ENCODE results near the gene CORO6. TPM values are rescaled to one million over a fixed set of nuclear protein-coding genes. Genes with fewer than 3 reads are reported as not detected.

The CORO6 gene
- total RNA-seq, 1 experiment from 2014 or later: 2.3 TPM

- H4K5ac ChIP-seq (ENCODE audit: insufficient read length, low read depth, low read length): no peak overlapping the region
- H2BK20ac ChIP-seq (ENCODE audit: low read depth, low read length, poor library complexity, severe bottlenecking): no peak overlapping the region
- H2BK120ac ChIP-seq (ENCODE audit: low read depth, low read length, poor library complexity, severe bottlenecking): no peak overlapping the region
- H3K27me3 ChIP-seq (ENCODE audit: insufficient read depth, low read length): no peaks in the 10 kb centered on the region
- no peak overlapping the region for H3K4me2 ChIP-seq (ENCODE audit: insufficient read depth, insufficient read length, low read length)
- Mint-ChIP-seq H3K4me1 (peaks cover 22 to 25% of the 10 kb centered on the region in 2 experiments), H3K9me3 (no peaks in the 10 kb centered on the region), H3K27ac (no peak overlapping the region), H3K4me3 (no peak overlapping the region), H3K27me3 (ENCODE audit: low read depth) (no peaks in the 10 kb centered on the region), H3K36me3 (ENCODE audit: insufficient read depth in 1 of 3, low read depth in 3 of 3) (peaks cover 3 to 5% (median 5%) of the 10 kb centered on the region in 3 experiments; a peak in 6 of 7 replicates)
- H3K79me2 ChIP-seq (ENCODE audit: insufficient read depth, low read length): no peaks in the 10 kb centered on the region
- TF ChIP-seq, protein P1, sequence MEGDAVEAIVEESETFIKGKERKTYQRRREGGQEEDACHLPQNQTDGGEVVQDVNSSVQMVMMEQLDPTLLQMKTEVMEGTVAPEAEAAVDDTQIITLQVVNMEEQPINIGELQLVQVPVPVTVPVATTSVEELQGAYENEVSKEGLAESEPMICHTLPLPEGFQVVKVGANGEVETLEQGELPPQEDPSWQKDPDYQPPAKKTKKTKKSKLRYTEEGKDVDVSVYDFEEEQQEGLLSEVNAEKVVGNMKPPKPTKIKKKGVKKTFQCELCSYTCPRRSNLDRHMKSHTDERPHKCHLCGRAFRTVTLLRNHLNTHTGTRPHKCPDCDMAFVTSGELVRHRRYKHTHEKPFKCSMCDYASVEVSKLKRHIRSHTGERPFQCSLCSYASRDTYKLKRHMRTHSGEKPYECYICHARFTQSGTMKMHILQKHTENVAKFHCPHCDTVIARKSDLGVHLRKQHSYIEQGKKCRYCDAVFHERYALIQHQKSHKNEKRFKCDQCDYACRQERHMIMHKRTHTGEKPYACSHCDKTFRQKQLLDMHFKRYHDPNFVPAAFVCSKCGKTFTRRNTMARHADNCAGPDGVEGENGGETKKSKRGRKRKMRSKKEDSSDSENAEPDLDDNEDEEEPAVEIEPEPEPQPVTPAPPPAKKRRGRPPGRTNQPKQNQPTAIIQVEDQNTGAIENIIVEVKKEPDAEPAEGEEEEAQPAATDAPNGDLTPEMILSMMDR (conservative IDR thresholded peaks at IDR 0.05): no peak
- H3K27ac ChIP-seq (ENCODE audit: insufficient read length, low read depth, low read length): no peak overlapping the region
- H3K18ac ChIP-seq (ENCODE audit: insufficient read length, low read depth, low read length): no peak overlapping the region
- no peak overlapping the region for H2BK5ac ChIP-seq (ENCODE audit: insufficient read length, low read length)
- H3K9me3 ChIP-seq (ENCODE audit: control insufficient read depth, low read depth, low read length): no peaks in the 10 kb centered on the region
- no peak overlapping the region for H3T11ph ChIP-seq (ENCODE audit: low read length)
- no peak overlapping the region for H4K91ac ChIP-seq (ENCODE audit: insufficient read length, low read depth, low read length)
- no peak for DNase-seq
- H3K9ac ChIP-seq (ENCODE audit: extremely low read depth, insufficient read length, low read length): no peak overlapping the region
- H2BK12ac ChIP-seq (ENCODE audit: insufficient read length, low read depth, low read length): no peak overlapping the region
- H4K8ac ChIP-seq (replicated peaks; ENCODE audit: insufficient read length, low read depth, low read length): no peak overlapping the region
- H2AFZ ChIP-seq (ENCODE audit: low read length): no peak overlapping the region
- 0 out of 2 replicates have a peak, but pooled peaks cover 2% of the 10 kb centered on the region for H3K4me1 ChIP-seq (ENCODE audit: insufficient read depth, low read length)
- H3K79me1 ChIP-seq (ENCODE audit: insufficient read depth, low read depth, low read length, poor library complexity, severe bottlenecking): no peaks in the 10 kb centered on the region
- no peak overlapping the region for H3K4ac ChIP-seq (ENCODE audit: low read depth, low read length)
- H3K23me2 ChIP-seq (ENCODE audit: insufficient read length, low read depth, low read length, poor library complexity, severe bottlenecking): no peaks in the 10 kb centered on the region
- H3K14ac ChIP-seq (ENCODE audit: insufficient read depth, low read length): no peak overlapping the region
- no peak overlapping the region for H3K56ac ChIP-seq (ENCODE audit: insufficient read length, low read depth, low read length)
- no peak overlapping the region for H2BK15ac ChIP-seq (ENCODE audit: low read depth, low read length)
- no peaks in the 10 kb centered on the region for H4K20me1 ChIP-seq (ENCODE audit: control insufficient read depth, insufficient read depth, insufficient read length)
- WGBS (ENCODE audit: extremely low coverage, insufficient read length, low lambda C conversion rate): no CpG with 5 or more reads among the region's 7 CpGs
- no peak overlapping the region for H2AK5ac ChIP-seq (ENCODE audit: insufficient read length, low read length)
- no peak overlapping the region for H3K23ac ChIP-seq (ENCODE audit: insufficient read length, low read depth, low read length)
These were observed 18.4 kb upstream of the CORO6 start for GRCh38 chr17:29640981-29641642.
